Liver (tissue), 3 donors: ENCODE data around the gene ATP5PD.

Experiments used
- EGR1 ChIP-seq, 2 donors: IDR thresholded peaks; 2 replicates each; pipeline ENCODE4 v1.6.1; 2016 to 2018; ENCODE audit warnings: antibody characterized with exemption in 2 of 2, low read depth in 2 of 2
- GABPA ChIP-seq, 2 donors: IDR thresholded peaks in 1 of 2; conservative IDR thresholded peaks in 1 of 2; 2 replicates each; pipeline ENCODE4 v1.6.1; 2016; ENCODE audit warnings: antibody characterized with exemption in 2 of 2, mild to moderate bottlenecking in 1 of 2, moderate library complexity in 1 of 2
- HNF4A ChIP-seq, 2 donors: conservative IDR thresholded peaks; 2 replicates each; pipeline ENCODE4 v1.6.1; 2016; ENCODE audit warnings: antibody characterized with exemption in 2 of 2, mild to moderate bottlenecking in 2 of 2
- HNF4G ChIP-seq: IDR thresholded peaks from 2 replicates; pipeline ENCODE4 v1.6.1; 2016; ENCODE audit warnings: antibody characterized with exemption
- JUND ChIP-seq, 2 donors: IDR thresholded peaks; 2 replicates each; pipeline ENCODE4 v1.6.1; 2016; ENCODE audit warnings: antibody characterized with exemption in 2 of 2
- RAD21 ChIP-seq, 2 donors: IDR thresholded peaks; 2 replicates each; pipeline ENCODE4 v1.6.1; 2016; ENCODE audit warnings: antibody characterized with exemption in 2 of 2, mild to moderate bottlenecking in 2 of 2
- REST ChIP-seq: IDR thresholded peaks from 2 replicates; pipeline ENCODE4 v1.6.1; 2016; ENCODE audit warnings: antibody characterized with exemption, mild to moderate bottlenecking
- SP1 ChIP-seq: IDR thresholded peaks from 2 replicates; pipeline ENCODE4 v1.6.1; 2018; ENCODE audit warnings: antibody characterized with exemption, mild to moderate bottlenecking
- YY1 ChIP-seq: IDR thresholded peaks from 2 replicates; pipeline ENCODE4 v1.6.1; 2016; ENCODE audit warnings: antibody characterized with exemption, mild to moderate bottlenecking
- TF ChIP-seq, protein P1 (sequence below): fragments of 150-350 bp; IDR thresholded peaks from 2 replicates; pipeline ENCODE4 v1.5.1; 2017; ENCODE audit warnings: improper control_type of control experiment, low read depth, low read length; ENCODE audit not compliant: missing input control
- TF ChIP-seq, protein P2 (sequence below): IDR thresholded peaks from 2 replicates; pipeline ENCODE4 v1.6.1; 2016; ENCODE audit warnings: antibody characterized with exemption
- donor health status: healthy.
- donor health status: healthy.

GRCh38 chr17:75024686-75025397 is 21.9 kb downstream of the ATP5PD start:
- TF ChIP-seq RAD21 (IDR thresholded peaks at IDR 0.05) (no peak), JUND (IDR thresholded peaks at IDR 0.05) (no peak), YY1 (no peak), GABPA (IDR thresholded peaks at IDR 0.05 in 1 of 2, conservative IDR thresholded peaks at IDR 0.05 in 1 of 2) (no peak), HNF4G (no peak), SP1 (no peak), REST (no peak), EGR1 (IDR thresholded peaks at IDR 0.05; ENCODE audit: low read depth in 2 of 2) (no peak), HNF4A (conservative IDR thresholded peaks at IDR 0.05) (no peak)
- TF ChIP-seq, protein P1, sequence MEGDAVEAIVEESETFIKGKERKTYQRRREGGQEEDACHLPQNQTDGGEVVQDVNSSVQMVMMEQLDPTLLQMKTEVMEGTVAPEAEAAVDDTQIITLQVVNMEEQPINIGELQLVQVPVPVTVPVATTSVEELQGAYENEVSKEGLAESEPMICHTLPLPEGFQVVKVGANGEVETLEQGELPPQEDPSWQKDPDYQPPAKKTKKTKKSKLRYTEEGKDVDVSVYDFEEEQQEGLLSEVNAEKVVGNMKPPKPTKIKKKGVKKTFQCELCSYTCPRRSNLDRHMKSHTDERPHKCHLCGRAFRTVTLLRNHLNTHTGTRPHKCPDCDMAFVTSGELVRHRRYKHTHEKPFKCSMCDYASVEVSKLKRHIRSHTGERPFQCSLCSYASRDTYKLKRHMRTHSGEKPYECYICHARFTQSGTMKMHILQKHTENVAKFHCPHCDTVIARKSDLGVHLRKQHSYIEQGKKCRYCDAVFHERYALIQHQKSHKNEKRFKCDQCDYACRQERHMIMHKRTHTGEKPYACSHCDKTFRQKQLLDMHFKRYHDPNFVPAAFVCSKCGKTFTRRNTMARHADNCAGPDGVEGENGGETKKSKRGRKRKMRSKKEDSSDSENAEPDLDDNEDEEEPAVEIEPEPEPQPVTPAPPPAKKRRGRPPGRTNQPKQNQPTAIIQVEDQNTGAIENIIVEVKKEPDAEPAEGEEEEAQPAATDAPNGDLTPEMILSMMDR = no peak
- TF ChIP-seq, protein P2, sequence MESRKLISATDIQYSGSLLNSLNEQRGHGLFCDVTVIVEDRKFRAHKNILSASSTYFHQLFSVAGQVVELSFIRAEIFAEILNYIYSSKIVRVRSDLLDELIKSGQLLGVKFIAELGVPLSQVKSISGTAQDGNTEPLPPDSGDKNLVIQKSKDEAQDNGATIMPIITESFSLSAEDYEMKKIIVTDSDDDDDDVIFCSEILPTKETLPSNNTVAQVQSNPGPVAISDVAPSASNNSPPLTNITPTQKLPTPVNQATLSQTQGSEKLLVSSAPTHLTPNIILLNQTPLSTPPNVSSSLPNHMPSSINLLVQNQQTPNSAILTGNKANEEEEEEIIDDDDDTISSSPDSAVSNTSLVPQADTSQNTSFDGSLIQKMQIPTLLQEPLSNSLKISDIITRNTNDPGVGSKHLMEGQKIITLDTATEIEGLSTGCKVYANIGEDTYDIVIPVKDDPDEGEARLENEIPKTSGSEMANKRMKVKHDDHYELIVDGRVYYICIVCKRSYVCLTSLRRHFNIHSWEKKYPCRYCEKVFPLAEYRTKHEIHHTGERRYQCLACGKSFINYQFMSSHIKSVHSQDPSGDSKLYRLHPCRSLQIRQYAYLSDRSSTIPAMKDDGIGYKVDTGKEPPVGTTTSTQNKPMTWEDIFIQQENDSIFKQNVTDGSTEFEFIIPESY = no peak
